PC-3 (cell line): ENCODE measurements around the gene DNAJC5. TPM values are rescaled to one million over a fixed set of nuclear protein-coding genes. Genes with fewer than 3 reads are reported as not detected.

ENCODE experiments used
- ATAC-seq: fragments of 200-7000 bp; cut with Tn5 transposase; 2 replicates; pipeline ENCODE4 v1.9.1; 2020; ENCODE audit warnings: mild to moderate bottlenecking, moderate library complexity
- BruUV-seq: library from RNA; stranded (reverse); fragments of 400-500 nt; replicated peaks from 2 replicates; lab custom pipeline; 2021; lab: Mats Ljungman, UMichigan
- CTCF ChIA-PET: fragments of 300-600 bp; sonication (Branson Sonifier 250); formaldehyde crosslinking; loops from one replicate; lab custom pipeline; 2022; ENCODE audit warnings: antibody characterized with exemption; lab: Charles Lee
- POLR2A ChIA-PET: fragments of 300-600 bp; sonication (Branson Sonifier 250); formaldehyde crosslinking; loops from one replicate; lab custom pipeline; 2022; ENCODE audit warnings: antibody characterized with exemption; ENCODE audit not compliant: unreplicated experiment; lab: Charles Lee
- DNase-seq: peaks from one replicate; pipeline ENCODE4 v3.0.0-alpha.2; 2015
- H2AFZ ChIP-seq: fragments of 300-600 bp; sonication (generic); 2 replicates; pipeline ENCODE4 v1.6.0; 2016; ENCODE audit warnings: antibody characterized with exemption, low read length
- H3F3A ChIP-seq: fragments of 300-600 bp; sonication (generic); one replicate; pipeline ENCODE4 v1.6.0; 2017; ENCODE audit warnings: antibody characterized with exemption, low read length, control low read depth, mild to moderate bottlenecking; ENCODE audit not compliant: unreplicated experiment
- H3K27ac ChIP-seq: fragments of 300-600 bp; sonication (generic); 2 replicates; pipeline ENCODE4 v1.5.1; 2016; ENCODE audit warnings: mild to moderate bottlenecking, low read length
- H3K27me3 ChIP-seq: fragments of 300-600 bp; sonication (generic); 2 replicates; pipeline ENCODE4 v1.6.1; 2016; ENCODE audit warnings: low read length, mixed read lengths
- H3K36me3 ChIP-seq: fragments of 300-600 bp; sonication (generic); 2 replicates; pipeline ENCODE4 v1.6.1; 2016; ENCODE audit warnings: low read depth, mixed run types, low read length, mixed read lengths
- H3K4me1 ChIP-seq: fragments of 300-600 bp; sonication (generic); 2 replicates; pipeline ENCODE4 v1.5.1; 2016; ENCODE audit warnings: low read length; ENCODE audit not compliant: insufficient read depth
- H3K4me2 ChIP-seq: fragments of 300-600 bp; sonication (generic); 2 replicates; pipeline ENCODE4 v1.6.0; 2016; ENCODE audit warnings: low read length
- H3K4me3 ChIP-seq: fragments of 300-600 bp; sonication (generic); 2 replicates; pipeline ENCODE4 v1.5.1; 2016; ENCODE audit warnings: mild to moderate bottlenecking, low read length, mixed read lengths
- H3K79me2 ChIP-seq: fragments of 300-600 bp; sonication (generic); 2 replicates; pipeline ENCODE4 v1.6.1; 2017; ENCODE audit warnings: low read length, mixed read lengths
- H3K9ac ChIP-seq: fragments of 300-600 bp; sonication (generic); 2 replicates; pipeline ENCODE4 v1.6.0; 2016; ENCODE audit warnings: mild to moderate bottlenecking, low read length
- H3K9me2 ChIP-seq: fragments of 300-600 bp; sonication (generic); replicated peaks from 2 replicates; pipeline ENCODE4 v1.6.1; 2016; ENCODE audit warnings: mixed run types, low read length, mixed read lengths
- H3K9me3 ChIP-seq: fragments of 300-600 bp; sonication (generic); 2 replicates; pipeline ENCODE4 v1.6.1; 2016; ENCODE audit warnings: low read length, mixed read lengths
- H4K20me1 ChIP-seq: fragments of 300-600 bp; sonication (generic); 2 replicates; pipeline ENCODE4 v1.6.1; 2016; ENCODE audit warnings: low read length, mixed read lengths
- CTCF ChIP-seq: fragments of 300-600 bp; sonication (generic); conservative IDR thresholded peaks from 2 replicates; pipeline ENCODE4 v1.5.1; 2017; ENCODE audit warnings: antibody characterized with exemption, low read depth, mild to moderate bottlenecking, low read length
- EZH2 ChIP-seq: fragments of 300-600 bp; sonication (generic); IDR thresholded peaks from one replicate; pipeline ENCODE4 v1.6.1; 2017; ENCODE audit warnings: antibody characterized with exemption, mild to moderate bottlenecking, low read length; ENCODE audit not compliant: unreplicated experiment
- EZH2phosphoT487 ChIP-seq: fragments of 300-600 bp; sonication (generic); IDR thresholded peaks from 2 replicates; pipeline ENCODE4 v1.6.1; 2018; ENCODE audit warnings: mild to moderate bottlenecking, antibody characterized with exemption, low read length, borderline replicate concordance
- intact Hi-C: fragments of 100-400 bp; cut with micrococcal nuclease; formaldehyde crosslinking; loops from 2 replicates; pipeline ENCODE4 v1.9.0; 2023
- total RNA-seq: library from RNA; depleted of rRNA; stranded (reverse); fragments of >200 nt; gene quantifications from 2 replicates; pipeline ENCODE4 v1.2.3, GENCODE V29; 2014

DNAJC5 gene
- total RNA-seq, 1 experiment from 2014 or later = 73.7 TPM

- peaks cover 4% of the 10 kb centered on the region; the same call in 1 of the 2 replicates for H3K4me1 ChIP-seq
- H3K79me2 ChIP-seq = peaks cover 26% of the 10 kb centered on the region
- ChIA-PET POLR2A (no interaction called here), CTCF (no interaction called here)
- no peak overlapping the region for H3K4me2 ChIP-seq
- intact Hi-C loops = no loop called here
- H3K36me3 ChIP-seq = peaks cover 23% of the 10 kb centered on the region
- no peak overlapping the region for H3K27ac ChIP-seq
- ATAC-seq (no peak), DNase-seq (no peak)
- no TSS peak for BruUV-seq
- no peak overlapping the region for H3K9ac ChIP-seq
- H4K20me1 ChIP-seq = peaks cover 30% of the 10 kb centered on the region
- no peak for TF ChIP-seq EZH2phosphoT487
- TF ChIP-seq CTCF = no peak
- no peak for TF ChIP-seq EZH2
- H3K9me3 ChIP-seq = no peaks in the 10 kb centered on the region
- no peaks in the 10 kb centered on the region for H3K27me3 ChIP-seq
- H2AFZ ChIP-seq = no peak overlapping the region
- no peak overlapping the region for H3K4me3 ChIP-seq
- H3F3A ChIP-seq = peaks cover 9% of the 10 kb centered on the region
- H3K9me2 ChIP-seq = no peaks in the 10 kb centered on the region
Measured at GRCh38 chr20:63942969-63943807, 48.3 kb downstream of the DNAJC5 start.

GRCh38 chr20:63943808-63944077, 48.8 kb downstream of the DNAJC5 start:
- Histone ChIP-seq H3K27me3 (no peaks in the 10 kb centered on the region), H2AFZ (no peak overlapping the region), H3K9me2 (no peaks in the 10 kb centered on the region), H4K20me1 (peaks cover 35% of the 10 kb centered on the region), H3K36me3 (peaks cover 23% of the 10 kb centered on the region), H3K4me1 (peaks cover 7% of the 10 kb centered on the region), H3K4me2 (no peak overlapping the region), H3K79me2 (peaks cover 31% of the 10 kb centered on the region), H3K4me3 (no peak overlapping the region), H3K27ac (no peak overlapping the region), H3F3A (peaks cover 9% of the 10 kb centered on the region), H3K9ac (no peak overlapping the region), H3K9me3 (no peaks in the 10 kb centered on the region)
- BruUV-seq = no TSS peak
- DNase-seq (no peak), ATAC-seq (no peak)
- TF ChIP-seq CTCF (no peak), EZH2 (no peak), EZH2phosphoT487 (no peak)
- ChIA-PET POLR2A (no interaction called here), CTCF (no interaction called here)
- intact Hi-C loops = no loop called here

GRCh38 chr20:63944078-63944941, 49.4 kb downstream of the DNAJC5 start:
- intact Hi-C loops = no loop called here
- Histone ChIP-seq H3K9me2 (no peaks in the 10 kb centered on the region), H2AFZ (no peak overlapping the region), H3K79me2 (peaks cover 37% of the 10 kb centered on the region), H3K36me3 (peaks cover 23% of the 10 kb centered on the region), H3K4me3 (no peak overlapping the region), H3K4me2 (no peak overlapping the region), H3K27me3 (no peaks in the 10 kb centered on the region), H3K27ac (no peak overlapping the region), H3K9me3 (no peaks in the 10 kb centered on the region), H3K4me1 (peaks cover 12% of the 10 kb centered on the region), H4K20me1 (peaks cover 41% of the 10 kb centered on the region), H3K9ac (no peak overlapping the region), H3F3A (peaks cover 9% of the 10 kb centered on the region)
- BruUV-seq = no TSS peak
- TF ChIP-seq CTCF (no peak), EZH2 (no peak), EZH2phosphoT487 (no peak)
- DNase-seq (no peak), ATAC-seq (no peak)
- CTCF ChIA-PET = no interaction called here
- POLR2A ChIA-PET = no interaction called here
